GM18858 (cell line): ENCODE data around the gene PAGR1.
"Not testable (repeated sequence)": the region's sequence is repeated elsewhere in the genome, so short reads cannot be mapped to it uniquely, and the experiment has no call there.

Experiments
- ATAC-seq: cut with Tn5 transposase; IDR thresholded peaks from one replicate; pipeline ENCODE4 v1.9.1; 2021; ENCODE audit not compliant: unreplicated experiment

PAGR1 gene

GRCh38 chr16:29791845-29792807, 23.8 kb upstream of the PAGR1 start:
- no peak for ATAC-seq

GRCh38 chr16:29793153-29793552, 22.8 kb upstream of the PAGR1 start:
- not testable (repeated sequence) for ATAC-seq

- no peak for ATAC-seq
These were observed 21.7 kb upstream of the PAGR1 start for GRCh38 chr16:29794231-29794710.

- ATAC-seq: no peak
These were observed 13.5 kb upstream of the PAGR1 start for GRCh38 chr16:29802416-29802935.

GRCh38 chr16:29804020-29804419, 11.9 kb upstream of the PAGR1 start:
- no peak for ATAC-seq

GRCh38 chr16:29804455-29805231, 11.3 kb upstream of the PAGR1 start:
- ATAC-seq: no peak

GRCh38 chr16:29805232-29806098, 10.5 kb upstream of the PAGR1 start:
- ATAC-seq: peak; percentile 31

GRCh38 chr16:29806099-29806579, 9.8 kb upstream of the PAGR1 start, which contains the start of gene MAZ:
Gene MAZ (plus strand): TSS chr16:29806529. CDS start chr16:29806702, 173 bp downstream.
- no peak for ATAC-seq

GRCh38 chr16:29806641-29807425, 9.1 kb upstream of the PAGR1 start:
- no peak for ATAC-seq

- no peak for ATAC-seq
These were observed 8.3 kb upstream of the PAGR1 start for GRCh38 chr16:29807426-29808218.

GRCh38 chr16:29808219-29808900, 7.6 kb upstream of the PAGR1 start:
- ATAC-seq: no peak

GRCh38 chr16:29809031-29809747, 6.8 kb upstream of the PAGR1 start:
- ATAC-seq: no peak

GRCh38 chr16:29809850-29810698, 5.9 kb upstream of the PAGR1 start:
- ATAC-seq: no peak

GRCh38 chr16:29810699-29811169, 5.2 kb upstream of the PAGR1 start:
- no peak for ATAC-seq

- no peak for ATAC-seq
These were observed 4.6 kb upstream of the PAGR1 start for GRCh38 chr16:29811170-29811895.
